Ovary (tissue), 3 donors: ENCODE results near the gene HS1BP3.

Experiments used
- POLR2A ChIP-seq: fragments of 450-650 bp; IDR thresholded peaks from one replicate; pipeline ENCODE4 v1.6.1; 2017; ENCODE audit warnings: antibody characterized with exemption, mild to moderate bottlenecking, moderate library complexity
- TF ChIP-seq, protein P1 (sequence below), 3 donors: fragments of 450-650 bp in 2 of 3; fragments of 200-600 bp in 1 of 3; IDR thresholded peaks; one replicate each; pipeline versions ENCODE4 v1.5.1 to v1.8.0; 2016 to 2022; ENCODE audit warnings: antibody characterized with exemption in 3 of 3, mild to moderate bottlenecking in 1 of 3
- donor health status: DM: no; HTN: no; CAD: no.

- no peak for TF ChIP-seq POLR2A
- TF ChIP-seq, protein P1, sequence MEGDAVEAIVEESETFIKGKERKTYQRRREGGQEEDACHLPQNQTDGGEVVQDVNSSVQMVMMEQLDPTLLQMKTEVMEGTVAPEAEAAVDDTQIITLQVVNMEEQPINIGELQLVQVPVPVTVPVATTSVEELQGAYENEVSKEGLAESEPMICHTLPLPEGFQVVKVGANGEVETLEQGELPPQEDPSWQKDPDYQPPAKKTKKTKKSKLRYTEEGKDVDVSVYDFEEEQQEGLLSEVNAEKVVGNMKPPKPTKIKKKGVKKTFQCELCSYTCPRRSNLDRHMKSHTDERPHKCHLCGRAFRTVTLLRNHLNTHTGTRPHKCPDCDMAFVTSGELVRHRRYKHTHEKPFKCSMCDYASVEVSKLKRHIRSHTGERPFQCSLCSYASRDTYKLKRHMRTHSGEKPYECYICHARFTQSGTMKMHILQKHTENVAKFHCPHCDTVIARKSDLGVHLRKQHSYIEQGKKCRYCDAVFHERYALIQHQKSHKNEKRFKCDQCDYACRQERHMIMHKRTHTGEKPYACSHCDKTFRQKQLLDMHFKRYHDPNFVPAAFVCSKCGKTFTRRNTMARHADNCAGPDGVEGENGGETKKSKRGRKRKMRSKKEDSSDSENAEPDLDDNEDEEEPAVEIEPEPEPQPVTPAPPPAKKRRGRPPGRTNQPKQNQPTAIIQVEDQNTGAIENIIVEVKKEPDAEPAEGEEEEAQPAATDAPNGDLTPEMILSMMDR (IDR thresholded peaks at IDR 0.05), result no peak
Measured at GRCh38 chr2:20648206-20648605, 2.7 kb downstream of the HS1BP3 start.
